GM20431 (cell line): Measurements from ENCODE around the gene TBX5.

Experiments
- in situ Hi-C: fragments of 300-500 bp; cut with MseI, MboI; formaldehyde crosslinking; loops from one replicate; pipeline ENCODE4 v1.15.0; 2020; ENCODE audit warnings: low sequenced_read_pairs; ENCODE audit not compliant: unreplicated experiment

Gene TBX5

GRCh38 chr12:114405519-114406271 is at the start of gene TBX5:
Gene TBX5, minus strand, starts transcription at chr12:114406144. Its CDS starts 2,246 bp downstream, at chr12:114403898.
- in situ Hi-C loops = no loop called here

- in situ Hi-C loops = no loop called here
These were observed 45.7 kb upstream of the TBX5 start for GRCh38 chr12:114451657-114452056.

DNA sequence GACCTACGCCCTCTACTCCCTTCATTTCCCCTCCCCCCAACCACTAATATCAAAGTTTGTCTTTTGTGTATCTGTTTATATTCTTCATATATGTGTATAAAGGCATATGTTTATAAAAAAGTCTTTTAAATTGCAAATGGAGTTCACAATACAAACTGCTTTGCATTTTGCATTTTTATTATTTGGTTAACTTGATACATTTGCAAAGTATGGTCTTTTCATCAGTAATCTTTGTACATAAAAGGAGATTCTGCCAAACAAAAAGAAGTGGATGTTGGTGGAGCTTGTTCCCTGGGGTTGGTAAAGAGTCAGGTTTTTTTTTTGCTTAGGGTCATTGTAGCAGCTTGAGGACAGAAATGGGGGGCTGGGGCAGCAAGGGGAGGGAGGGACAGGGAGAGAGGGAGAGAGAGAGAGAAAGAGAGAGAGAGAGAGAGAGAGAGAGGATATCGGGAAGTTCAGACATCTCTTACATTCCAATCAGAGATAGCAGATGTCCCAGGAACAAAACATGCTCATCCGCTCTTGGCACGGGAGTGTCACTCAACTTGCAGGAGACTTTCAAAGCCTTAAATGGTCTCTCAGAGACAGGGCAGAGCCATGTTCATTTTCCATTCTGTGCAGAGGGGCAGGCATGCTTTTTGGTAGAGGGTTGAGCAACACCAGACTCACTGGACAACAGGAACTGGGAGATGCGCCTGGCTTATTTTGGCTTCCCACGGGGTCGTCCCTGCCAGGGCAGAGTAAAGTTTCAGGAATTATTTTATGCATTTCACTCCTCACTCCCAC is 44.8 kb upstream of the TBX5 start:
- in situ Hi-C loops = no loop called here

GRCh38 chr12:114450019-114450418 is 44.1 kb upstream of the TBX5 start:
- in situ Hi-C loops = no loop called here

GRCh38 chr12:114448618-114448933 is 42.6 kb upstream of the TBX5 start:
- in situ Hi-C loops = no loop called here

DNA sequence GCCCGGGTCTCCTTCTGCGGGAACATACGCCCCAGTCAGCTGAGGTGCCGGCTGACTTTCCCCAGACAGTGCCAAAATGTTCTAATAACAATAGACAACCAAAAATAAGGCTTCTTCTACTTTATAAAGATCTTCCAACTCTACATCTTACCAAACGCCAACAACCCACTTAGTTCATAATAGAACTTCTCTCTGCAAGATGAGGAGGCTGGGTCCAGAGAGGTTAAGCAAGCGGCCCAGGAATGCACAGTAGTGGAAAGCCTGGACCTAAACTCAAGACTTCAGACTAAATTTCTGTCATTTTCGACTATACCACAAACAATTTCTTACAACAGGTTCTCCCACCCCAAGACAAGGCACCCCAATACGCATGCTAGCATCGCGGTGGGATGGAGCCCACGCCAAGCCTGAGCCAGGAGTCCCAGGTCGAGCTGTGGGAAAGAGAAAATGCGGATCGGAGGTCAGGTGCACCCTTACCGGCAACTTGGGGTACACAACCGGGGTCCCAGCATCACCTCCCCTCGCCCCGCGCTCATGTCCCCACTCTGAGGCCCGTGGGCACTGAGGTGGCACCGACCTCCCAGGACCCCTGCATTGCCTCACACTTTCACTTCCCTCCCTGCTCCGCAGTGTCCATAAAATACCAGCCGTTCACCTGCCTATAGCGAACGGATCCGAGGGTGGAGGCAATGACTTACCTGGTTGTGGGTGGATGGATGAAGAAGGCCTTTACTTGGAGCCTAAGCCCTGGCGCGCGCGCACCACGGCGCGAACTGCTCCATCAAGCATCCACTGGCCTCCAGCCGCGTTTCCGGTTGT is 42.1 kb upstream of the TBX5 start:
- in situ Hi-C loops = no loop called here

DNA sequence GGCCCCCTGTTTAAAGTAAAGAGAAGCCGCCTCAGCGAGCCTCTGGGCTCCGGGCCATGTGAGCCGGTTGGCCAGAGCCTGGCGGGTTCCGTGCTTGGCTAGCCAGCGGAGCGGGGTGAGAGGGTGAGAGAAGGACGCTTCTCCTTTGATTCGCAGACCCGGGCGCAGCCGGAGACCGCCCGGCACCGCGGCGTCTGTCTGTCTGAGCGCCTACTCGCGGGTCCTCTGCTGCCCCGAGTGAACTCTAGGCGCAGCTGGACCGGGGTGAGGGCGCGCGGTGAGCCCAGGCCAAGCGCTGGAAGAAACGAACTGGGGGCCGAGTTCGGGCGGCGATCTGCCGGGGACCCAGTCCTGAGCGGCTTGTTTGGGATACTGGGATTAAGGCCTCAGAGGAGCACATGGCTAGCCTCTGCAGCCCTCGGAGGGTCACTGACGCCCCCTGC is 41.4 kb upstream of the TBX5 start:
- in situ Hi-C loops = no loop called here

- in situ Hi-C loops = no loop called here
These were observed 39.7 kb upstream of the TBX5 start for GRCh38 chr12:114445401-114446323.

GRCh38 chr12:114444422-114445279 is 38.7 kb upstream of the TBX5 start:
- in situ Hi-C loops = no loop called here

- in situ Hi-C loops = no loop called here
These were observed 37.9 kb upstream of the TBX5 start for GRCh38 chr12:114443607-114444421.

- in situ Hi-C loops = no loop called here
These were observed 36.6 kb upstream of the TBX5 start for GRCh38 chr12:114442578-114442977.

DNA sequence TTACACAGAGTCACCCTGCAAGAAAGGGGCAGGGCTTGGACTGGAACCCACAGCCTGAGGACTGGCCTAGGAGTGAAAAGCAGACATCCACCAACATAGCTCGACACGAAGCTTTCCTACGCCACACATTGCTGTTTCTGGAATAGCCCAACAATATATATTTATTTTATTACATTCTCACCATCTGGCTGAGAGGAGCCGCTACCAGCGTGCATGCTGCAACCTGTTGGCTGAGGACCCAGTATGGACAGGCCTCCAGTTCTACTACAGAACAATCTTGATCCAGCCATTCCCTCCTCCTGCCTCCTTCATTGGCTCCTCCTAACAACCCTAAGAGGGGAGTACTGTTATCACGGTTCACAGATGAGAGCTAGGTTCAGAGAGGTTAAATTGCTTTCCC is 35.6 kb upstream of the TBX5 start:
- in situ Hi-C loops = no loop called here

- in situ Hi-C loops = no loop called here
These were observed 35.1 kb upstream of the TBX5 start for GRCh38 chr12:114441039-114441383.

DNA sequence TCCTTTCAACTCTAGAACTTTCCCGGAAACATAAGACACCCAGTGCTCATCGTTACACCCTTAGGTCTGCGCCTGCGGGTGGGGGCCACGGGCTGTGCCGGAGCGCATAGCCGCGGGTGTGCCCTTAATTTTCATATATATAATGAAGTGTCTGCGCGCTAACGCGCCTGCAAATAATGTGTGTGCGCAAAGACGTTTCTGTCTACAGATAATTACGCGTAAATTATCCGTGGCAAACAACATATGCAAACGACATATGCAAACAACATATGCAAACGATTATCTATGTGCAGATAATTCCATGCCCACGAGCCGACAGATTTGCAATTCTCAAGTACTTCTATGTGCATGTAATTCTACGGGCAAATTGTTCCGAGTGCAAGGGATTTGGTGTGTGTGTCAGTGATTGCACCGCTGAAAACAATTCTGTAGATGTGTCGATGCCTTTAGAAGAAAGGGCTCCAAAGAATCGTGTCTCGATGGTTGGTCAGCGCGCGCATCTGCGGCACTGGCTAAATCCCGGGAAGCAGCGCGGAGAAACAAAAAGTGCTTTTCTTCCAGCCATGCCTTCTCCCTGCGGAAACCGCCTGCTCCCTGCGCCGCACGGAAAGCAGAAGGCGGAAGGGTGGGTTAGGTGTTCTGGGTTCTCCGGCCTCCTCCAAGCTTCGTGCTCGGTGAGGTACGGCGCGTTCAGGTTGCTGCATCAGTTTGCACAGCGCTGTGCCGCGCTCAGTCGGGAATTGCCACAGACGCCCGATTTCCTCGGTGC is 34.5 kb upstream of the TBX5 start:
- in situ Hi-C loops = no loop called here

- in situ Hi-C loops = no loop called here
These were observed 33.9 kb upstream of the TBX5 start for GRCh38 chr12:114439817-114440216.

DNA sequence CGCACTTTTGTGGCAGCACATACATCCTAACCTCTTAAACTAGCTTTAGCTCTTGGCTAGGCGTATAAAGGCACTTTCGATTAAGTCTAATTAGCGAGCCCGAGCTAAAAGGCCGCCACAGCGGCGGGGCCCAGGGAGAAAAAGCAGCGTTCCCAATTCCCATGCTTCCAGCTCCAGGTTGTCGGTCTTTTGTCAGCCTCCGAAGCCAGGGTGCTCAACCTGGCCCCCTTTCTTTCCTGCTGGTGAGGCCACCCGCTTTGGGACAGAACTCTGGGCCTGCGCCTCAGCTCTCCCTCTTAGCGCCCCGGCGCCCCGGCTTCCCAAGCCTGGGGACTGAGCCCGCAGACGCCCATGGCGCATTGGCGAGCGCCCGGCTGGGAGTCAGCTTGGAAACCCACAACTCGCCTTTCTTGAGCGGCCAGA is 33.3 kb upstream of the TBX5 start:
- in situ Hi-C loops = no loop called here

GRCh38 chr12:114438635-114439256 is 32.8 kb upstream of the TBX5 start:
- in situ Hi-C loops = no loop called here
